Activated naive CD4-positive, alpha-beta T cell treated with anti-CD3 and anti-CD28 coated beads, Interleukin-2, amount 50 U/mL, for 16 hours (primary cell): ENCODE results near the gene GCM1.

ENCODE experiments used
- DNase-seq: peaks from one replicate; pipeline ENCODE4 v3.0.0-alpha.2; 2020

Gene GCM1

DNA sequence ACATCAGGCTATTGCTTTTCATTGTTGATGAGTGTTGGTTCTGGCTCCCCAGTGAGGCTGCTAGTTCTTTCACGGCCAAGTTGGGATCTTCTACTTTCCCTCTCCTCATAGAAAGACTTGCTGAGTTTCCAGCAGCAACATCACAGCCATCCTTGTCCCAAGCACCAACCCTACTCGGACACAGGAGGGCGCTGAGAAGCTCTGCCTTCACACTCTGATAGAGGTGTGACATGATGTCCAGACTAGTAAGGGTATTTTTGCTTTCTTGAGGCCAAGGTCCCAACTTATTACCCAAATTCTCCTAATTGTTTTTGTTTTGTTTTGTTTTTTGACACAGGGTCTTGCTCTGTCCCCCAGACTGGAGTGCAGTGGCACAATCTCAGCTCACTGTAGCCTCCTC is 3.0 kb upstream of the GCM1 start:
- DNase-seq = no peak

DNA sequence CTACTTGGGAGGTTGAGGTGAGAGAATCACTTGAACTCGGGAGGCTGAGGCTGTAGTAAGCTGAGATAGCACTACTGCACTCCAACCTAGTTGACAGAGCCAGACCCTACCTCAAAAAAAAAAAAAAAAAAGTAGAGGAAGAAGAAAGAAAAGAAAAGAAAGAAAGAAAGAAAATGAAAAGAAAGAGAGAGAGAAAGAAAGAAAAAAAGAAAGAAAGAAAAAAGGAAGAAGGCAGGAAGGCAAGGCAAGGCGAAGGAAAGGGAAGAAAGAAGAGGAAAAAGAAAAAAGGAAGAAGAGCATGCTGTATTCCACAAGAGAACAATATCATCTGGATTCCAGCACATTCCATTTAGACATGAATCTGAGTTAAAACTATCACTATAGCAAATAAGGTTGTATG is 3.8 kb downstream of the GCM1 start:
- DNase-seq = no peak

- DNase-seq = no peak
Observed at GRCh38 chr6:53143710-53144109, 4.9 kb downstream of the GCM1 start.

- DNase-seq = no peak
Observed at GRCh38 chr6:53142810-53143209, 5.8 kb downstream of the GCM1 start.

DNA sequence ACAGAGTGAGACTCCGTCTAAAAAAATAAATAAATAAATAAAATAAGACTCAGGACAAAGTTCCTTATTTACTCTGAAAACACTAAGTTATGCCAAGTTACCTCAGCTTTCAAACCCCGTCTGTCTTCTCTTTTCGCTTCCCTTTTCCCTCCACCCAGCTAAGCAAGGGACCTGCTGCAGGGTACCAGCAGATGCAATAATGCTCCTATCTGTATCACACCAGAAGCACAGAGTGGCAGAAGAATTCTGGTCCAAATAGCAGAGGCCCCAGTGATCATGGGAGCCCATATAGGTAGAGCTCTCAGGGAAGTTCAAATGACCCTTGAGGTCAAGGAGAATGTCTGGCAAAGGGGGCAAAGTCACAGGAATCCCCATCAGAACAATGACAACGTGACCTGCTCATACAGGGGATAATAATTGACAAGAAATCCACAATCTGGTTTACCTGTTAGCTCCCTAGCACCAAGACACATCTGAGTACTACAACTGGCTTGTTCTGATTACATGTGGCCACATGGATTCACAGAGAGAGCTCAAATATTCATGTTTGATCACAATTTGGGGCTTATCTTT is 8.7 kb downstream of the GCM1 start:
- no peak for DNase-seq

DNA sequence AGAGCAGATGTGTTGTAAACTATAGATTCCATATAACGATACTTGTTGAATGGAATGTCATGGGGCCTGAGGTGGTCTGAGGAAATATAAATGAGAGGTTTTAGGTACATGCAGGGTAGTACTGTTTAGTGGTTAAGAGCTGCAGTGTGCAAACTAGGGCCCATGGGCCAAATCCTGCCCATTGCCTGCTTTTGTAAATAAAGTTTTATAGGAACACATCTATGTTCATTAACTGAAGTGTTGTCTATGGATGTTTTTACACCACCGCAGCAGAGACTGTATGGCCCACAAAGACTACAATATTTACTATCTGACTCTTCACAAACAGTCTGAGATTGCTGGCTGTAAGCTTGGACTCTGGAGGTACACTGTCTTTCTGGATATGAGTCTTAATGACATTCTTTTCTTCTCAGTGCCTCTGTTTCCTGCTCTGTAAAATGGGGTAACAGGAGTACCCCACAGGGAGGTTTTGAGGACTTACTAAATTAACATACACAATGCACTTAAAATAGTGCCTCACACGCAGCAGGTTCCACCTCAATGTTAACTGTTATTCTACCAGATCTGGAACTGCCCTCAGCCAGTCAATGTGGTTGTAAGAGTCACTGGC is 12.5 kb downstream of the GCM1 start:
- no peak for DNase-seq

GRCh38 chr6:53134601-53135235 is 13.9 kb downstream of the GCM1 start:
- no peak for DNase-seq

GRCh38 chr6:53133961-53134360 is 14.7 kb downstream of the GCM1 start:
- no peak for DNase-seq

DNA sequence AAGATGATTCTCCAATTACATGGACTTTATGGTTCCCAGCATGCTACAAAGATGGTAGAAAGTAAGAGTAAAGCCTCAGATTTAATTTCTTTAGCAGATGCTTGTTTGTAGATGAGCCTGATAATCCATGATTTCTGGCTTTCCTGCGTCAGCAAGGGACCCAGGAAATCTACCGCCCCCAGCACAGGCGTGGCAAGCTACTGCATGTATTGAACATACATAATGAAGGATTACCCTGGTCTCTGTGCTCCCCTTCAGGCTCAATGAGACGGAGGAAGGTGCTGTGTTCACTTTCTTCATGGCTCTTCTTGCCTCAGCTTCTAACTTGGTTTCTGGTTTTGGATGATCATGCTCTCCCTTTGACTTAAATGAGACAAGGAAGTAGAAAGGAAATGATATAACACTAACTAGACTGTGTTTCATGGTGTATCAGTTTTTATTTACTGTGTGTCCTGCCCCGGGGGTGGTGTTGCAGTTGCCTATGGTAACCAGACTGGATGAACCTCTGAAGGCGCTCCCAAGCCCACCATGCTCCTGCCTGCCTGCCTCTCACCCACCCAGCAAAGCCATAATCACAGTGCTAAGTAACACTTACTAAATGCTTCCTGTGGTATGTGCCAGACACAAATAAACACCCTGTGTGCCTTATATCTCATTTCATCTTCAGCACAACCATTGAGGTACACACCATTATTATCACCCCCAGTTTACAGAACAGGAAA is 17.9 kb downstream of the GCM1 start:
- DNase-seq = no peak

- no peak for DNase-seq
Observed at GRCh38 chr6:53128842-53129241, 19.8 kb downstream of the GCM1 start.

- no peak for DNase-seq
Observed at GRCh38 chr6:53125276-53125675, 23.4 kb downstream of the GCM1 start.

DNA sequence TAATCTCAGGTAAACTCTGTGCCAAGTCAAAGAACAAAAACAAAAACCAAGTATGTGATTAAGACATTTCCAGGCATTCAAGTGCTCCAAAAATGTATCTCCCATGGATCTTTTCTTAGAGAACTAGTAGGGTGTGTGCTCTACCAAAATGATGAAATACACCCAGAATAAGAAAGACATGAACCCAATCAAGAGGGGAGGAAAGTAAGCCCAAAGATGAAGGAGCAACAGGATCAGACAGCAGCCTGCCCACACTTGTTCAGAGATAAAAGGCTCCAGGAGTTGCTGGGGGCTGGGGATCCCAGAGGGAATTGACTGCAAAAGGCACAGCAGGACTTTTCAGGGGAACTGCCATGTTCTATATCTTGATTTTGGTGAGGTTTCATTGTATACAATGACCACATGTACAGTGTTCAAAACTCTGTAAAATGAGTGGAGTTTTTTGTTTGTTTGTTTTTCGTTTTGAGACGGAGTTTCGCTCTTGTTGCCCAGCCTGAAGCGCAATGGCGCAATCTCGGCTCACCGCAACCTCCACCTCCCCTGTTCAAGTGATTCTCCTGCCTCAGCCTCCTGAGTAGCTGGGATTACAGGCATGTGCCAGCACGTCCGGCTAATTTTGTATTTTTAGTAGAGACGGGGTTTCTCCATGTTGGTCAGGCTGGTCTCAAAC is 24.4 kb downstream of the GCM1 start:
- no peak for DNase-seq

DNA sequence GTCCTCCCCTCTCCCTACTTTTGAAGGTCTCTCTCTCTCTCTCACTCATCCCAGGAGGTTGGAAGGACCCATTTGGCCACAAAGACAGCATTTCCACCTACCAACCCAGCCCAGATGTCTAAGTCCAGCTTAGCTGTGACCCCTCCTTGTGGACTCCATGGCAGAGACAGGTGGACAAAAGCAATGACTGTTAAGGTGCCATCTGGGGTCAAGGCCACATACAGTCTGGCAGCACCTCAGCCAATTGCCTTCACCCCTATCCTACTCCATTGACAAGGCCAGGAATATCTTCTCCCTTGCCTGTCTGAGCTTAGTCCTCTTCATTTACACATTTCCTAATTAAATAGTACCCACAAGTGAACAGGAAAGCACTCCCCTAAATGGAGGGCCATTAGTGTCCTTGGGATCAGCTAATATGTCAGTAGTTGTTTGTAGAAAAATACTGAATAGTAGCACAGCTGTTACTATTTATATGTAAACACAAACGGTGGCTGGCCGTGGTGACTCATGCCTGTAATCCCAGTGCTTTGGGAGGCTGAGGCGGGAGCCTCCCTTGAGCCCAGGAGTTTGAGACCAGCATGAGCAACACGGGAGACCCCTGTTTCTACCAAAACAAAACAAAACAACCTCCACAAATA is 28.8 kb downstream of the GCM1 start:
- no peak for DNase-seq

DNA sequence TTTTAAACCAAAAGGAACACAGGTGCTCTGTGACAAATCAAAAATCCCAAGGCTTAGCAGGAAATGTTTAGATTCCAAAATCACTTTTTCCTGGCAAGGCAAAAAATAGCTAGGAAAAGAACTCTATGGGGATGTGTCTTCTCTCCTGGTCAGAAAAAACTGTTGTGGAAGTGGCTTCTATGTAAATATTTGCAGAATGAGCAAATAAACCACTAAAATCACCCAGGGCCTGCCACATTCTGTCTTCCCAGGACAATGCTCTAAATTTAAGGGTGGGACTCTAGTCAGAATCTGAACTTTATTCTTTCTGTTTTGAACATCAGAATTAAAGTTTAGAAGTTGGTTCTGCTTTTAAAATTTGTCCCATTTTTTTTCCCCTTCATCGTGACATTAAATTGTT is 29.3 kb downstream of the GCM1 start:
- no peak for DNase-seq

GRCh38 chr6:53115741-53116140 is 32.9 kb downstream of the GCM1 start:
- no peak for DNase-seq

GRCh38 chr6:53115113-53115512 is 33.5 kb downstream of the GCM1 start:
- no peak for DNase-seq

GRCh38 chr6:53113742-53114141 is 34.9 kb downstream of the GCM1 start:
- DNase-seq = no peak

GRCh38 chr6:53112871-53113270 is 35.8 kb downstream of the GCM1 start:
- DNase-seq = no peak

- DNase-seq = no peak
Observed at GRCh38 chr6:53112404-53112803, 36.2 kb downstream of the GCM1 start.

- DNase-seq = no peak
Observed at GRCh38 chr6:53111865-53112264, 36.8 kb downstream of the GCM1 start.

GRCh38 chr6:53109612-53110011 is 39.0 kb downstream of the GCM1 start:
- no peak for DNase-seq

- DNase-seq = no peak
Observed at GRCh38 chr6:53107091-53107490, 41.5 kb downstream of the GCM1 start.

GRCh38 chr6:53104916-53105315 is 43.7 kb downstream of the GCM1 start:
- no peak for DNase-seq
